HCT116 (cell line): ENCODE measurements around the gene ADM2. TPM values are rescaled to one million over a fixed set of nuclear protein-coding genes. Genes with fewer than 3 reads are reported as not detected.

Experiments
- ATAC-seq: fragments of 200-7000 bp; cut with Tn5 transposase; 2 replicates; pipeline ENCODE4 v1.9.1; 2020; ENCODE audit warnings: mild to moderate bottlenecking, moderate library complexity
- BruUV-seq: library from RNA; stranded (reverse); fragments of 400-500 nt; replicated peaks from 2 replicates; lab custom pipeline; 2021; lab: Mats Ljungman, UMichigan
- CTCF ChIA-PET: fragments of 300-600 bp; sonication (Branson Sonifier 250); formaldehyde crosslinking; loops from one replicate; lab custom pipeline; 2021; ENCODE audit warnings: antibody characterized with exemption; lab: Charles Lee
- POLR2A ChIA-PET: fragments of 300-600, 350-600 bp; sonication (Branson Sonifier 250); formaldehyde crosslinking; loops from one replicate; lab custom pipeline; 2021; ENCODE audit warnings: antibody characterized with exemption; lab: Charles Lee
- RAD21 ChIA-PET, 2 experiments: fragments of 300-600 bp; sonication (Branson Sonifier 250); formaldehyde crosslinking; loops; one replicate each; lab custom pipeline; 2023; ENCODE audit warnings: low total read pairs in 2 of 2; ENCODE audit not compliant: uncharacterized antibody in 2 of 2, unreplicated experiment in 2 of 2, low non-redundant PET in 1 of 2; lab: Charles Lee
- DNase-seq: peaks from one replicate; pipeline ENCODE4 v3.0.0-alpha.2; 2010; ENCODE audit warnings: low read depth, low spot score
- H2AFZ ChIP-seq: fragments of 200-600 bp; shearing (Covaris generic), sonication (generic); 2 replicates; pipeline ENCODE4 v1.6.1; 2017; ENCODE audit warnings: low read depth, mixed run types, mixed read lengths, antibody characterized with exemption, low read length; ENCODE audit not compliant: poor library complexity, severe bottlenecking
- H3K27ac ChIP-seq: 2 replicates; pipeline ENCODE4 v1.5.1; 2012; ENCODE audit warnings: low read depth, low read length
- H3K27me3 ChIP-seq: fragments of 200-600 bp; sonication (generic); 2 replicates; pipeline ENCODE4 v1.6.1; 2016; ENCODE audit warnings: mixed run types, low read length, mixed read lengths; ENCODE audit not compliant: insufficient read depth
- H3K36me3 ChIP-seq, 2 experiments: fragments of 200-500 bp in 1 of 2; fragments of 200-600 bp in 1 of 2; sonication (Bioruptor generic) in 1 of 2; sonication (generic) in 1 of 2; 2 replicates each; pipeline versions ENCODE4 v1.5.1 to v1.6.1; 2014 to 2016; ENCODE audit warnings: low read length in 2 of 2, inconsistent platforms in 1 of 2, mixed read lengths in 1 of 2, mixed run types in 1 of 2; ENCODE audit not compliant: insufficient read depth in 2 of 2, control insufficient read depth in 1 of 2
- H3K4me1 ChIP-seq, 2 experiments: fragments of 200-600 bp in 1 of 2; sonication (generic) in 1 of 2; 2 replicates each; pipeline versions ENCODE4 v1.5.1 to v1.6.1; 2012 to 2017; ENCODE audit warnings: low read length in 2 of 2, inconsistent platforms in 1 of 2, mild to moderate bottlenecking in 1 of 2, mixed read lengths in 1 of 2, mixed run types in 1 of 2, moderate library complexity in 1 of 2; ENCODE audit not compliant: insufficient read depth in 2 of 2, control insufficient read depth in 1 of 2
- H3K4me2 ChIP-seq: fragments of 200-600 bp; sonication (generic); 2 replicates; pipeline ENCODE4 v1.6.1; 2017; ENCODE audit warnings: mixed run types, low read length, mixed read lengths
- H3K4me3 ChIP-seq, 2 experiments: fragments of 200-600 bp in 1 of 2; sonication (generic) in 1 of 2; replicated peaks in 1 of 2; 2 replicates each; pipeline ENCODE4 v1.5.1; 2011 to 2016; ENCODE audit warnings: low read length in 2 of 2, control low read depth in 1 of 2, low read depth in 1 of 2, mild to moderate bottlenecking in 1 of 2, mixed read lengths in 1 of 2, mixed run types in 1 of 2
- H3K79me2 ChIP-seq: fragments of 200-600 bp; sonication (generic); 2 replicates; pipeline ENCODE4 v1.6.1; 2017; ENCODE audit warnings: mild to moderate bottlenecking, mixed run types, low read length, moderate library complexity, mixed read lengths; ENCODE audit not compliant: insufficient read depth
- H3K9ac ChIP-seq: fragments of 200-600 bp; sonication (generic); 2 replicates; pipeline ENCODE4 v1.6.1; 2016; ENCODE audit warnings: low read length, mixed read lengths
- H3K9me2 ChIP-seq: fragments of 200-600 bp; sonication (generic), shearing (Covaris generic); 2 replicates; pipeline ENCODE4 v1.6.1; 2017; ENCODE audit warnings: mixed run types, mild to moderate bottlenecking, moderate library complexity; ENCODE audit not compliant: insufficient read depth
- H3K9me3 ChIP-seq, 2 experiments: fragments of 200-500 bp in 1 of 2; fragments of 200-600 bp in 1 of 2; sonication (Bioruptor generic) in 1 of 2; sonication (generic) in 1 of 2; 2 replicates each; pipeline ENCODE4 v1.6.1; 2014 to 2017; ENCODE audit warnings: low read length in 2 of 2, mixed read lengths in 2 of 2, inconsistent platforms in 1 of 2, low read depth in 1 of 2, mild to moderate bottlenecking in 1 of 2, mixed run types in 1 of 2, moderate library complexity in 1 of 2; ENCODE audit not compliant: control insufficient read depth in 1 of 2, insufficient read depth in 1 of 2
- H4K20me1 ChIP-seq: fragments of 200-600 bp; sonication (generic), shearing (Covaris generic); 2 replicates; pipeline ENCODE4 v1.6.1; 2017; ENCODE audit warnings: mixed run types, mild to moderate bottlenecking, moderate library complexity; ENCODE audit not compliant: insufficient read depth
- CBX3 ChIP-seq: IDR thresholded peaks from 2 replicates; pipeline ENCODE4 v1.6.1; 2012; ENCODE audit warnings: low read depth
- EGR1 ChIP-seq: IDR thresholded peaks from 2 replicates; pipeline ENCODE4 v1.6.1; 2012; ENCODE audit warnings: low read depth
- ELF1 ChIP-seq: IDR thresholded peaks from 2 replicates; pipeline ENCODE4 v1.6.1; 2012; ENCODE audit warnings: low read depth, borderline replicate concordance
- EZH2 ChIP-seq: fragments of 200-600 bp; sonication (generic); IDR thresholded peaks from 2 replicates; pipeline ENCODE4 v1.6.1; 2017; ENCODE audit warnings: antibody characterized with exemption, mixed run types
- EZH2phosphoT487 ChIP-seq: fragments of 200-600 bp; IDR thresholded peaks from 2 replicates; pipeline ENCODE4 v1.6.1; 2018; ENCODE audit warnings: antibody characterized with exemption, borderline replicate concordance
- FOSL1 ChIP-seq: IDR thresholded peaks from 2 replicates; pipeline ENCODE4 v1.6.1; 2012; ENCODE audit warnings: low read depth
- POLR2A ChIP-seq: IDR thresholded peaks from 2 replicates; pipeline ENCODE4 v1.7.0; 2011; ENCODE audit warnings: borderline replicate concordance; ENCODE audit not compliant: insufficient read depth, insufficient read length; ENCODE audit errors: extremely low read depth
- POLR2AphosphoS5 ChIP-seq: IDR thresholded peaks from 2 replicates; pipeline ENCODE4 v1.6.1; 2011; ENCODE audit warnings: mild to moderate bottlenecking, low read depth, low read length, moderate library complexity
- RAD21 ChIP-seq: IDR thresholded peaks from 2 replicates; pipeline ENCODE4 v1.6.1; 2012; ENCODE audit warnings: low read depth, mild to moderate bottlenecking
- SIN3A ChIP-seq: IDR thresholded peaks from 2 replicates; pipeline ENCODE4 v1.6.1; 2012; ENCODE audit warnings: low read depth
- SP1 ChIP-seq: IDR thresholded peaks from 2 replicates; pipeline ENCODE4 v1.6.1; 2012; ENCODE audit warnings: low read depth
- TCF7L2 ChIP-seq: IDR thresholded peaks from 2 replicates; pipeline ENCODE4 v1.7.0; 2011; ENCODE audit warnings: borderline replicate concordance, inconsistent platforms; ENCODE audit not compliant: insufficient read depth, insufficient read length; ENCODE audit errors: extremely low read depth
- YY1 ChIP-seq: IDR thresholded peaks from 2 replicates; pipeline ENCODE4 v1.6.1; 2011; ENCODE audit warnings: low read length, low read depth, moderate library complexity, mild to moderate bottlenecking; ENCODE audit not compliant: insufficient replicate concordance; ENCODE audit errors: extremely low read depth
- ZFX ChIP-seq: fragments of 450-650 bp; IDR thresholded peaks from 2 replicates; pipeline ENCODE4 v1.6.1; 2017
- ZNF274 ChIP-seq: fragments of 200-500 bp; sonication (Bioruptor generic); IDR thresholded peaks from 2 replicates; pipeline ENCODE4 v1.6.1; 2014; ENCODE audit warnings: mild to moderate bottlenecking, low read depth, low read length, inconsistent platforms
- intact Hi-C: fragments of 100-400 bp; cut with micrococcal nuclease; formaldehyde crosslinking; loops from 2 replicates; pipeline ENCODE4 v1.10.0; 2022
- total RNA-seq: library from RNA; stranded (reverse); gene quantifications from one replicate; pipeline ENCODE4 v1.2.1, GENCODE V29; 2021; ENCODE audit not compliant: unreplicated experiment
- TF ChIP-seq, protein P1 (sequence below): IDR thresholded peaks from 2 replicates; pipeline ENCODE4 v1.6.1; 2012
- TF ChIP-seq, protein P2 (sequence below): IDR thresholded peaks from 2 replicates; pipeline ENCODE4 v1.6.1; 2011; ENCODE audit warnings: mild to moderate bottlenecking, low read length, moderate library complexity; ENCODE audit not compliant: insufficient replicate concordance; ENCODE audit errors: extremely low read depth
- TF ChIP-seq, protein P3 (sequence below): IDR thresholded peaks from 2 replicates; pipeline ENCODE4 v1.6.1; 2012; ENCODE audit warnings: low read depth
- TF ChIP-seq, protein P4 (sequence below), 3 experiments: fragments of 200-600 bp in 1 of 3; sonication (generic) in 1 of 3; IDR thresholded peaks in 2 of 3; conservative IDR thresholded peaks in 1 of 3; 2 replicates each; pipeline ENCODE4 v1.5.1; 2012 to 2017; ENCODE audit warnings: low read depth in 2 of 3, low read length in 2 of 3, antibody characterized with exemption in 1 of 3, borderline replicate concordance in 1 of 3, control low read depth in 1 of 3, mild to moderate bottlenecking in 1 of 3, mixed read lengths in 1 of 3, mixed run types in 1 of 3, moderate library complexity in 1 of 3; ENCODE audit not compliant: insufficient read depth in 1 of 3
- TF ChIP-seq, protein P5 (sequence below): IDR thresholded peaks from 2 replicates; pipeline ENCODE4 v1.6.1; 2012

ADM2 gene
- total RNA-seq, 1 experiment from 2014 or later = 12.8 TPM

DNA sequence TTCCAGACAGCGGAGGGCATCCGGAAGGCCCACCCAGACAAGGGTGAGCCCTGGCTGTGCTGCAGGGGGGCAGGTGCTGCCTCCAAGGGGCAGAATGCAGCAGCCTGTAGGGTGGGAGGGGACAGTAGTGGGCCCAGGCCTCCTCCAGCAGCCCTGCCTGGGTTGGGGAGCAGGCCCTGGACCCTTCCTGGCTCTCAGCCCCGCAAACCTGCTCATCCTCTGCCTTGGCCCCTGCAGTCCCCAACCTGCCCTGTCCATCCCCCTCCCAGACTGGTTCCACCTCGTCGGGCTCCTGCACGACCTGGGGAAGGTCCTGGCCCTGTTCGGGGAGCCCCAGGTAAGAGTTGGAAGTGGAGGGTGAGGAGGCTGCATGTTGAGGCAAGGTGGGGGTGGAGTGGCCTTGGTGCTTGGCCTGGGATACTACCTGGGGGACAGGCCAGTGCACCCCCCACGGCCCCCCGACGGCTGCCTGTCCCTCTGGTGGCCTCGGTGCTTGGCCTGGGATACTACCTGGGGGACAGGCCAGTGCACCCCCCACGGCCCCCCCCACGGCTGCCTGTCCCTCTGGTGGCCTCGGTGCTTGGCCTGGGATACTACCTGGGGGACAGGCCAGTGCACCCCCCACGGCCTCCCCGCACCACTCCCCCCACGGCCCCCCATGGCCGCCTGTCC lies 6.8 kb downstream of the ADM2 start:
- Histone ChIP-seq H3K27ac (no peak overlapping the region), H3K79me2 (no peaks in the 10 kb centered on the region), H2AFZ (no peak overlapping the region), H4K20me1 (no peaks in the 10 kb centered on the region), H3K4me3 (no peak overlapping the region), H3K4me1 (peaks cover 6 to 19% of the 10 kb centered on the region in 2 experiments; a peak in 3 of 4 replicates), H3K9me3 (no peaks in the 10 kb centered on the region), H3K36me3 (no peaks in the 10 kb centered on the region), H3K9me2 (no peaks in the 10 kb centered on the region), H3K9ac (no peak overlapping the region), H3K4me2 (no peak overlapping the region), H3K27me3 (no peaks in the 10 kb centered on the region)
- BruUV-seq = no TSS peak
- ChIA-PET CTCF (no interaction called here), RAD21 (no interaction called here), POLR2A (no interaction called here)
- ATAC-seq = no peak
- no peak for DNase-seq
- intact Hi-C loops = no loop called here
- TF ChIP-seq POLR2AphosphoS5 (no peak), SP1 (no peak), ELF1 (no peak), CBX3 (no peak), FOSL1 (no peak), YY1 (no peak), RAD21 (no peak), ZFX (no peak), EZH2phosphoT487 (no peak), ZNF274 (no peak), SIN3A (no peak), EGR1 (no peak), EZH2 (no peak), POLR2A (no peak), TCF7L2 (no peak)
- TF ChIP-seq, protein P1, sequence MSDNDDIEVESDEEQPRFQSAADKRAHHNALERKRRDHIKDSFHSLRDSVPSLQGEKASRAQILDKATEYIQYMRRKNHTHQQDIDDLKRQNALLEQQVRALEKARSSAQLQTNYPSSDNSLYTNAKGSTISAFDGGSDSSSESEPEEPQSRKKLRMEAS = no peak
- TF ChIP-seq, protein P2, sequence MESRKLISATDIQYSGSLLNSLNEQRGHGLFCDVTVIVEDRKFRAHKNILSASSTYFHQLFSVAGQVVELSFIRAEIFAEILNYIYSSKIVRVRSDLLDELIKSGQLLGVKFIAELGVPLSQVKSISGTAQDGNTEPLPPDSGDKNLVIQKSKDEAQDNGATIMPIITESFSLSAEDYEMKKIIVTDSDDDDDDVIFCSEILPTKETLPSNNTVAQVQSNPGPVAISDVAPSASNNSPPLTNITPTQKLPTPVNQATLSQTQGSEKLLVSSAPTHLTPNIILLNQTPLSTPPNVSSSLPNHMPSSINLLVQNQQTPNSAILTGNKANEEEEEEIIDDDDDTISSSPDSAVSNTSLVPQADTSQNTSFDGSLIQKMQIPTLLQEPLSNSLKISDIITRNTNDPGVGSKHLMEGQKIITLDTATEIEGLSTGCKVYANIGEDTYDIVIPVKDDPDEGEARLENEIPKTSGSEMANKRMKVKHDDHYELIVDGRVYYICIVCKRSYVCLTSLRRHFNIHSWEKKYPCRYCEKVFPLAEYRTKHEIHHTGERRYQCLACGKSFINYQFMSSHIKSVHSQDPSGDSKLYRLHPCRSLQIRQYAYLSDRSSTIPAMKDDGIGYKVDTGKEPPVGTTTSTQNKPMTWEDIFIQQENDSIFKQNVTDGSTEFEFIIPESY = no peak
- TF ChIP-seq, protein P3, sequence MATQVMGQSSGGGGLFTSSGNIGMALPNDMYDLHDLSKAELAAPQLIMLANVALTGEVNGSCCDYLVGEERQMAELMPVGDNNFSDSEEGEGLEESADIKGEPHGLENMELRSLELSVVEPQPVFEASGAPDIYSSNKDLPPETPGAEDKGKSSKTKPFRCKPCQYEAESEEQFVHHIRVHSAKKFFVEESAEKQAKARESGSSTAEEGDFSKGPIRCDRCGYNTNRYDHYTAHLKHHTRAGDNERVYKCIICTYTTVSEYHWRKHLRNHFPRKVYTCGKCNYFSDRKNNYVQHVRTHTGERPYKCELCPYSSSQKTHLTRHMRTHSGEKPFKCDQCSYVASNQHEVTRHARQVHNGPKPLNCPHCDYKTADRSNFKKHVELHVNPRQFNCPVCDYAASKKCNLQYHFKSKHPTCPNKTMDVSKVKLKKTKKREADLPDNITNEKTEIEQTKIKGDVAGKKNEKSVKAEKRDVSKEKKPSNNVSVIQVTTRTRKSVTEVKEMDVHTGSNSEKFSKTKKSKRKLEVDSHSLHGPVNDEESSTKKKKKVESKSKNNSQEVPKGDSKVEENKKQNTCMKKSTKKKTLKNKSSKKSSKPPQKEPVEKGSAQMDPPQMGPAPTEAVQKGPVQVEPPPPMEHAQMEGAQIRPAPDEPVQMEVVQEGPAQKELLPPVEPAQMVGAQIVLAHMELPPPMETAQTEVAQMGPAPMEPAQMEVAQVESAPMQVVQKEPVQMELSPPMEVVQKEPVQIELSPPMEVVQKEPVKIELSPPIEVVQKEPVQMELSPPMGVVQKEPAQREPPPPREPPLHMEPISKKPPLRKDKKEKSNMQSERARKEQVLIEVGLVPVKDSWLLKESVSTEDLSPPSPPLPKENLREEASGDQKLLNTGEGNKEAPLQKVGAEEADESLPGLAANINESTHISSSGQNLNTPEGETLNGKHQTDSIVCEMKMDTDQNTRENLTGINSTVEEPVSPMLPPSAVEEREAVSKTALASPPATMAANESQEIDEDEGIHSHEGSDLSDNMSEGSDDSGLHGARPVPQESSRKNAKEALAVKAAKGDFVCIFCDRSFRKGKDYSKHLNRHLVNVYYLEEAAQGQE = no peak
- TF ChIP-seq, protein P4, sequence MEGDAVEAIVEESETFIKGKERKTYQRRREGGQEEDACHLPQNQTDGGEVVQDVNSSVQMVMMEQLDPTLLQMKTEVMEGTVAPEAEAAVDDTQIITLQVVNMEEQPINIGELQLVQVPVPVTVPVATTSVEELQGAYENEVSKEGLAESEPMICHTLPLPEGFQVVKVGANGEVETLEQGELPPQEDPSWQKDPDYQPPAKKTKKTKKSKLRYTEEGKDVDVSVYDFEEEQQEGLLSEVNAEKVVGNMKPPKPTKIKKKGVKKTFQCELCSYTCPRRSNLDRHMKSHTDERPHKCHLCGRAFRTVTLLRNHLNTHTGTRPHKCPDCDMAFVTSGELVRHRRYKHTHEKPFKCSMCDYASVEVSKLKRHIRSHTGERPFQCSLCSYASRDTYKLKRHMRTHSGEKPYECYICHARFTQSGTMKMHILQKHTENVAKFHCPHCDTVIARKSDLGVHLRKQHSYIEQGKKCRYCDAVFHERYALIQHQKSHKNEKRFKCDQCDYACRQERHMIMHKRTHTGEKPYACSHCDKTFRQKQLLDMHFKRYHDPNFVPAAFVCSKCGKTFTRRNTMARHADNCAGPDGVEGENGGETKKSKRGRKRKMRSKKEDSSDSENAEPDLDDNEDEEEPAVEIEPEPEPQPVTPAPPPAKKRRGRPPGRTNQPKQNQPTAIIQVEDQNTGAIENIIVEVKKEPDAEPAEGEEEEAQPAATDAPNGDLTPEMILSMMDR (IDR thresholded peaks at IDR 0.05 in 2 of 3, conservative IDR thresholded peaks at IDR 0.05 in 1 of 3; ENCODE audit: borderline replicate concordance in 1 of 3, insufficient read depth in 1 of 3, low read depth in 2 of 3, low read length in 2 of 3) = no peak
- TF ChIP-seq, protein P5, sequence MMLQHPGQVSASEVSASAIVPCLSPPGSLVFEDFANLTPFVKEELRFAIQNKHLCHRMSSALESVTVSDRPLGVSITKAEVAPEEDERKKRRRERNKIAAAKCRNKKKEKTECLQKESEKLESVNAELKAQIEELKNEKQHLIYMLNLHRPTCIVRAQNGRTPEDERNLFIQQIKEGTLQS = no peak
